CD14-positive monocyte (primary cell): ENCODE data around the gene ATP13A3. TPM values are rescaled to one million over a fixed set of nuclear protein-coding genes. Genes with fewer than 3 reads are reported as not detected.

Source experiments
- DNase-seq, 3 donors: peaks; one replicate each; pipeline ENCODE4 v3.0.0-alpha.2; 2011 to 2022
- H2AFZ ChIP-seq: 2 replicates; pipeline ENCODE4 v1.6.0; 2012; ENCODE audit warnings: mild to moderate bottlenecking, low read depth, low read length, inconsistent platforms; ENCODE audit not compliant: insufficient read depth, poor library complexity, severe bottlenecking
- H3K27ac ChIP-seq, 2 donors: 1 replicate in 1 of 2; 2 replicates in 1 of 2; pipeline ENCODE4 v1.5.1; 2012 to 2013; ENCODE audit warnings: low read length in 2 of 2, control low read depth in 1 of 2, inconsistent platforms in 1 of 2, low read depth in 1 of 2, mild to moderate bottlenecking in 1 of 2
- H3K27me3 ChIP-seq, 2 donors: one replicate each; pipeline versions ENCODE4 v1.6.0 to v1.6.1; 2011 to 2013; ENCODE audit warnings: low read length in 2 of 2; ENCODE audit not compliant: control insufficient read depth in 2 of 2, insufficient read depth in 2 of 2
- H3K36me3 ChIP-seq, 2 donors: replicated peaks in 1 of 2; 1 replicate in 1 of 2; 2 replicates in 1 of 2; pipeline versions ENCODE4 v1.5.1 to v1.6.1; 2012 to 2013; ENCODE audit warnings: low read length in 2 of 2, control low read depth in 1 of 2, inconsistent platforms in 1 of 2, mild to moderate bottlenecking in 1 of 2; ENCODE audit not compliant: insufficient read depth in 2 of 2, control insufficient read depth in 1 of 2
- H3K4me1 ChIP-seq, 2 donors: 1 replicate in 1 of 2; 2 replicates in 1 of 2; pipeline versions ENCODE4 v1.5.1 to v1.6.1; 2012 to 2013; ENCODE audit warnings: low read length in 2 of 2, control low read depth in 1 of 2, inconsistent platforms in 1 of 2, mild to moderate bottlenecking in 1 of 2, moderate library complexity in 1 of 2; ENCODE audit not compliant: insufficient read depth in 2 of 2, control insufficient read depth in 1 of 2
- H3K4me2 ChIP-seq: replicated peaks from 2 replicates; pipeline ENCODE3; 2012; ENCODE audit warnings: low read length, moderate library complexity, mild to moderate bottlenecking; ENCODE audit not compliant: poor library complexity, severe bottlenecking; ENCODE audit errors: extremely low read depth
- H3K4me3 ChIP-seq, 3 experiments: fragments of 200-600 bp in 1 of 3; sonication (generic) in 1 of 3; replicated peaks in 1 of 3; 1 replicate in 2 of 3; 2 replicates in 1 of 3; pipeline ENCODE4 v1.5.1; 2011 to 2013; ENCODE audit warnings: low read length in 3 of 3, mild to moderate bottlenecking in 3 of 3, control low read depth in 2 of 3, low read depth in 2 of 3, inconsistent platforms in 1 of 3, moderate library complexity in 1 of 3
- H3K79me2 ChIP-seq: 2 replicates; pipeline ENCODE4 v1.6.0; 2012; ENCODE audit warnings: mild to moderate bottlenecking, control low read depth, inconsistent platforms, low read length, moderate library complexity; ENCODE audit not compliant: insufficient read depth
- H3K9ac ChIP-seq: 2 replicates; pipeline ENCODE4 v1.6.0; 2017; ENCODE audit warnings: low read length, mild to moderate bottlenecking; ENCODE audit not compliant: insufficient read depth, poor library complexity, severe bottlenecking
- H3K9me3 ChIP-seq, 2 donors: replicated peaks in 1 of 2; 1 replicate in 1 of 2; 2 replicates in 1 of 2; pipeline versions ENCODE4 v1.5.1 to v1.6.1; 2012 to 2013; ENCODE audit warnings: low read length in 2 of 2, control low read depth in 1 of 2; ENCODE audit not compliant: control insufficient read depth in 1 of 2, insufficient read depth in 1 of 2
- H4K20me1 ChIP-seq: 2 replicates; pipeline ENCODE4 v1.6.0; 2012; ENCODE audit warnings: mild to moderate bottlenecking, low read length, control low read depth, moderate library complexity; ENCODE audit not compliant: insufficient read depth
- H3K27ac Mint-ChIP-seq, 7 donors: one replicate each; pipeline ENCODE4 v1.8.0; 2020; ENCODE audit warnings: mild to moderate bottlenecking in 7 of 7, mixed read lengths in 7 of 7, moderate library complexity in 6 of 7, inconsistent platforms in 2 of 7
- H3K27me3 Mint-ChIP-seq, 3 donors: one replicate each; pipeline ENCODE4 v1.8.0; 2021 to 2022; ENCODE audit warnings: low read depth in 3 of 3, mild to moderate bottlenecking in 3 of 3, mixed read lengths in 3 of 3, moderate library complexity in 3 of 3, inconsistent platforms in 1 of 3
- H3K36me3 Mint-ChIP-seq, 2 donors: one replicate each; pipeline ENCODE4 v1.8.0; 2020; ENCODE audit warnings: mixed read lengths in 2 of 2, inconsistent platforms in 1 of 2, mild to moderate bottlenecking in 1 of 2
- H3K4me1 Mint-ChIP-seq: one replicate; pipeline ENCODE4 v1.8.0; 2020; ENCODE audit warnings: mild to moderate bottlenecking, mixed read lengths
- H3K4me3 Mint-ChIP-seq, 2 donors: one replicate each; pipeline ENCODE4 v1.8.0; 2020; ENCODE audit warnings: mild to moderate bottlenecking in 2 of 2, mixed read lengths in 2 of 2, moderate library complexity in 1 of 2
- H3K9me3 Mint-ChIP-seq, 7 donors: one replicate each; pipeline ENCODE4 v1.8.0; 2020 to 2022; ENCODE audit warnings: mixed read lengths in 7 of 7, mild to moderate bottlenecking in 6 of 7, moderate library complexity in 6 of 7, inconsistent platforms in 2 of 7
- CTCF ChIP-seq: fragments of 200-600 bp; IDR thresholded peaks from one replicate; pipeline ENCODE4 v1.8.0; 2022; ENCODE audit warnings: antibody characterized with exemption, mild to moderate bottlenecking
- WGBS: methylation state at CpG from one replicate; pipeline ENCODE4 v1.1.5; 2013; ENCODE audit warnings: missing lambda C conversion rate; ENCODE audit not compliant: insufficient coverage; 5-methylcytosine and 5-hydroxymethylcytosine counted together
- intact Hi-C, 2 donors: fragments of 100-400 bp; cut with micrococcal nuclease; formaldehyde crosslinking; loops; one replicate each; pipeline versions ENCODE4 v1.15.0 to v1.15.1; 2023
- polyA plus RNA-seq, 3 donors: library from polyadenylated mRNA; depleted of rRNA in 1 of 3; unstranded in 2 of 3; stranded (reverse) in 1 of 3; fragments of 300-500 nt in 2 of 3; fragments of >200 nt in 1 of 3; fragmentation: Illumina TruSeq in 2 of 3; gene quantifications; 1 replicate in 2 of 3; 2 replicates in 1 of 3; pipeline ENCODE4 v1.2.3, GENCODE V29; 2012 to 2021

Gene ATP13A3
- polyA plus RNA-seq, 3 donors: 4.7 to 19.5 (median 5.2) TPM

GRCh38 chr3:194424953-194425352, 61.8 kb downstream of the ATP13A3 start:
- intact Hi-C loops: no loop called here
- H3K9ac ChIP-seq: no peak overlapping the region

GRCh38 chr3:194424373-194424772, 62.4 kb downstream of the ATP13A3 start:
- H3K79me2 ChIP-seq: no peaks in the 10 kb centered on the region
- H3K4me3 Mint-ChIP-seq: no peak overlapping the region
- H3K9me3 Mint-ChIP-seq: no peaks in the 10 kb centered on the region
- H3K36me3 Mint-ChIP-seq: peaks cover 67 to 75% of the 10 kb centered on the region in 2 donors
- no peak overlapping the region for H3K4me3 ChIP-seq
- H4K20me1 ChIP-seq: no peaks in the 10 kb centered on the region
- H3K9ac ChIP-seq: no peak overlapping the region
- no peaks in the 10 kb centered on the region for H3K27me3 Mint-ChIP-seq
- H3K27me3 ChIP-seq: no peaks in the 10 kb centered on the region
- no CpG with 5 or more reads among the region's 1 CpG for WGBS
- no peaks in the 10 kb centered on the region for H3K4me1 ChIP-seq
- H3K27ac ChIP-seq: no peak overlapping the region
- no peaks in the 10 kb centered on the region for H3K4me1 Mint-ChIP-seq
- no peak overlapping the region for H3K27ac Mint-ChIP-seq
- no peak overlapping the region for H3K4me2 ChIP-seq
- intact Hi-C loops: no loop called here
- H3K9me3 ChIP-seq: no peaks in the 10 kb centered on the region
- no peak for TF ChIP-seq CTCF
- no peak overlapping the region for H2AFZ ChIP-seq
- no peak for DNase-seq
- peaks cover 67 to 92% of the 10 kb centered on the region in 2 donors for H3K36me3 ChIP-seq

More at GRCh38 chr3:194424953-194425352, 61.8 kb downstream of the ATP13A3 start:
- Mint-ChIP-seq H3K36me3 (peaks cover 69 to 77% of the 10 kb centered on the region in 2 donors), H3K4me1 (no peaks in the 10 kb centered on the region), H3K27me3 (no peaks in the 10 kb centered on the region), H3K27ac (no peak overlapping the region), H3K4me3 (no peak overlapping the region), H3K9me3 (no peaks in the 10 kb centered on the region)
- Histone ChIP-seq H4K20me1 (no peaks in the 10 kb centered on the region), H3K27ac (no peak overlapping the region), H3K27me3 (no peaks in the 10 kb centered on the region), H3K4me1 (no peaks in the 10 kb centered on the region), H2AFZ (no peak overlapping the region), H3K9me3 (no peaks in the 10 kb centered on the region), H3K4me2 (no peak overlapping the region), H3K79me2 (no peaks in the 10 kb centered on the region), H3K4me3 (no peak overlapping the region), H3K36me3 (peaks cover 67 to 93% of the 10 kb centered on the region in 2 donors)
- DNase-seq: no peak
- TF ChIP-seq CTCF: no peak
- WGBS: no CpG with 5 or more reads among the region's 7 CpGs
